HepG2 (cell line): Measurements from ENCODE around the gene IL17C. TPM values are rescaled to one million over a fixed set of nuclear protein-coding genes. Genes with fewer than 3 reads are reported as not detected.
A peak's percentile ranks its signal among the peaks of the same experiment; 100 is the strongest.

ENCODE experiments used
- ARNT ChIP-seq: fragments of 450-650 bp; IDR thresholded peaks from 2 replicates; pipeline ENCODE4 v1.6.1; 2017
- HMGXB3 ChIP-seq: sonication (generic); formaldehyde crosslinking; IDR thresholded peaks from 2 replicates; pipeline ENCODE4 v1.4.0; 2020; ENCODE audit warnings: missing genetic modification reagents, borderline replicate concordance
- HOXA7 ChIP-seq: sonication (generic); formaldehyde crosslinking; IDR thresholded peaks from 2 replicates; pipeline ENCODE4 v1.8.1; 2022; ENCODE audit warnings: mild to moderate bottlenecking, missing genetic modification reagents, moderate library complexity
- MTA3 ChIP-seq: sonication (generic); formaldehyde crosslinking; IDR thresholded peaks from 2 replicates; pipeline ENCODE4 v1.4.0; 2020; ENCODE audit warnings: missing genetic modification reagents
- SAFB2 ChIP-seq: sonication (generic); formaldehyde crosslinking; IDR thresholded peaks from 2 replicates; pipeline ENCODE4 v1.5.1; 2020; ENCODE audit warnings: missing genetic modification reagents, low read depth, mild to moderate bottlenecking, borderline replicate concordance
- SP1 ChIP-seq, 2 experiments: fragments of 450-650 bp in 1 of 2; sonication (generic) in 1 of 2; formaldehyde crosslinking in 1 of 2; IDR thresholded peaks; 2 replicates each; pipeline versions ENCODE4 v1.4.0 to v1.6.1; 2016 to 2020; ENCODE audit warnings: missing genetic modification reagents in 1 of 2
- STAT6 ChIP-seq: sonication (generic); formaldehyde crosslinking; IDR thresholded peaks from 2 replicates; pipeline ENCODE4 v1.4.0; 2020; ENCODE audit warnings: missing genetic modification reagents, mild to moderate bottlenecking, borderline replicate concordance
- TEAD2 ChIP-seq: sonication (generic); formaldehyde crosslinking; IDR thresholded peaks from 2 replicates; pipeline ENCODE4 v1.9.0; 2021; ENCODE audit warnings: missing genetic modification reagents
- ZNF276 ChIP-seq: sonication (generic); formaldehyde crosslinking; IDR thresholded peaks from 2 replicates; pipeline ENCODE4 v1.4.0; 2020; ENCODE audit warnings: mild to moderate bottlenecking, low read depth, missing genetic modification reagents
- ZNF652 ChIP-seq: IDR thresholded peaks from 2 replicates; pipeline ENCODE4 v1.6.1; 2016; ENCODE audit warnings: low read depth, borderline replicate concordance
- ZNF792 ChIP-seq: IDR thresholded peaks from 2 replicates; pipeline ENCODE4 v1.6.1; 2016
- ZNF83 ChIP-seq: sonication (generic); formaldehyde crosslinking; IDR thresholded peaks from 2 replicates; pipeline ENCODE4 v1.4.0; 2020; ENCODE audit warnings: missing genetic modification reagents, mild to moderate bottlenecking, borderline replicate concordance
- ZNF850 ChIP-seq: sonication (generic); formaldehyde crosslinking; conservative IDR thresholded peaks from 2 replicates; pipeline ENCODE4 v1.9.0; 2021; ENCODE audit warnings: mild to moderate bottlenecking, missing genetic modification reagents
- ZSCAN22 ChIP-seq: sonication (generic); formaldehyde crosslinking; IDR thresholded peaks from 2 replicates; pipeline ENCODE4 v1.4.0; 2020; ENCODE audit warnings: mild to moderate bottlenecking, missing genetic modification reagents
- polyA plus RNA-seq, 8 experiments: library from polyadenylated mRNA; depleted of rRNA in 3 of 8; stranded (reverse) in 7 of 8; unstranded in 1 of 8; fragments of >200 nt; fragmentation: Illumina TruSeq in 4 of 8; extraction: Trizol in 4 of 8; gene quantifications; 2 replicates each; pipeline versions ENCODE4 v1.2.1 to v1.2.3, GENCODE V29; 2011 to 2016; ENCODE audit warnings: low read depth in 4 of 8, missing spikeins in 1 of 8, mixed read lengths in 1 of 8; ENCODE audit not compliant: insufficient read depth in 1 of 8
- total RNA-seq, 5 experiments: library from RNA; depleted of rRNA; stranded (reverse); fragments of >200 nt; fragmentation: Illumina TruSeq; extraction: Trizol; gene quantifications; 2 replicates each; pipeline ENCODE4 v1.2.3, GENCODE V29; 2016; ENCODE audit warnings: low read depth in 1 of 5
- TF ChIP-seq, protein P1 (sequence below), 2 experiments: sonication (generic) in 1 of 2; formaldehyde crosslinking in 1 of 2; IDR thresholded peaks; 2 replicates each; pipeline versions ENCODE4 v1.4.0 to v1.6.1; 2016 to 2020; ENCODE audit warnings: borderline replicate concordance in 1 of 2, low read depth in 1 of 2, mild to moderate bottlenecking in 1 of 2, missing genetic modification reagents in 1 of 2

Gene IL17C
- total and polyA plus RNA-seq, 2 of the 13 experiments (the other 11 are each of a cell fraction or from before 2014, with no cell fraction given): not detected

- TF ChIP-seq, protein P1, sequence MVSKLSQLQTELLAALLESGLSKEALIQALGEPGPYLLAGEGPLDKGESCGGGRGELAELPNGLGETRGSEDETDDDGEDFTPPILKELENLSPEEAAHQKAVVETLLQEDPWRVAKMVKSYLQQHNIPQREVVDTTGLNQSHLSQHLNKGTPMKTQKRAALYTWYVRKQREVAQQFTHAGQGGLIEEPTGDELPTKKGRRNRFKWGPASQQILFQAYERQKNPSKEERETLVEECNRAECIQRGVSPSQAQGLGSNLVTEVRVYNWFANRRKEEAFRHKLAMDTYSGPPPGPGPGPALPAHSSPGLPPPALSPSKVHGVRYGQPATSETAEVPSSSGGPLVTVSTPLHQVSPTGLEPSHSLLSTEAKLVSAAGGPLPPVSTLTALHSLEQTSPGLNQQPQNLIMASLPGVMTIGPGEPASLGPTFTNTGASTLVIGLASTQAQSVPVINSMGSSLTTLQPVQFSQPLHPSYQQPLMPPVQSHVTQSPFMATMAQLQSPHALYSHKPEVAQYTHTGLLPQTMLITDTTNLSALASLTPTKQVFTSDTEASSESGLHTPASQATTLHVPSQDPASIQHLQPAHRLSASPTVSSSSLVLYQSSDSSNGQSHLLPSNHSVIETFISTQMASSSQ (IDR thresholded peaks at IDR 0.05; ENCODE audit: low read depth): no peak; the same call in 1 of the 2 replicates
- TF ChIP-seq, protein P1 (CRISPR knock-in tag; IDR thresholded peaks at IDR 0.05; ENCODE audit: borderline replicate concordance): peak; percentile 86; the same call in 1 of the 2 replicates
- TF ChIP-seq ARNT (no peak), SAFB2 (CRISPR knock-in tag) (no peak), ZNF792 (CRISPR knock-in tag) (peak; percentile 69; the same call in 1 of the 2 replicates), ZNF850 (no peak; the same call in 1 of the 2 replicates), ZNF652 (CRISPR knock-in tag) (no peak), ZNF83 (CRISPR knock-in tag) (peak; percentile 55; the same call in 1 of the 2 replicates), HMGXB3 (CRISPR knock-in tag) (no peak; the same call in none of the 2 replicates), SP1 (IDR thresholded peaks at IDR 0.05) (no peak), SP1 (CRISPR knock-in tag; IDR thresholded peaks at IDR 0.05) (peak; percentile 73), HOXA7 (CRISPR knock-in tag) (no peak), ZSCAN22 (CRISPR knock-in tag) (0 out of 2 replicates have a peak, but pooled peaks have one; percentile 23), MTA3 (no peak), ZNF276 (no peak), STAT6 (peak; percentile 87; the same call in 1 of the 2 replicates), TEAD2 (CRISPR knock-in tag) (no peak)
Observed at GRCh38 chr16:88651276-88651988, 13.1 kb downstream of the IL17C start (continued).
